Neural progenitor cell (in vitro differentiated cells): ENCODE measurements around the gene GLI2. TPM values are rescaled to one million over a fixed set of nuclear protein-coding genes. Genes with fewer than 3 reads are reported as not detected.

Experiments
- DNase-seq: peaks from one replicate; pipeline ENCODE4 v3.0.0-alpha.2; 2016; ENCODE audit warnings: low spot score
- H2AFZ ChIP-seq: fragments of 200-600 bp; sonication (generic); replicated peaks from 2 replicates; pipeline ENCODE4 v1.6.1; 2016; ENCODE audit warnings: antibody characterized with exemption
- H3F3A ChIP-seq: fragments of 200-600 bp; sonication (generic); 2 replicates; pipeline ENCODE4 v1.6.1; 2016; ENCODE audit warnings: antibody characterized with exemption, low read depth
- H3K27ac ChIP-seq: fragments of 200-600 bp; sonication (generic); 2 replicates; pipeline ENCODE4 v1.5.1; 2016; ENCODE audit warnings: mild to moderate bottlenecking
- H3K27me3 ChIP-seq: fragments of 200-600 bp; sonication (generic); 2 replicates; pipeline ENCODE4 v1.6.1; 2016; ENCODE audit warnings: mild to moderate bottlenecking, moderate library complexity
- H3K36me3 ChIP-seq: fragments of 200-600 bp; sonication (generic); 2 replicates; pipeline ENCODE4 v1.5.1; 2016
- H3K4me1 ChIP-seq: fragments of 200-600 bp; sonication (generic); 2 replicates; pipeline ENCODE4 v1.6.1; 2016; ENCODE audit warnings: mixed run types
- H3K4me2 ChIP-seq: fragments of 200-600 bp; sonication (generic); 2 replicates; pipeline ENCODE4 v1.6.1; 2016
- H3K4me3 ChIP-seq: fragments of 200-600 bp; sonication (generic); 2 replicates; pipeline ENCODE4 v1.5.1; 2016
- H3K79me2 ChIP-seq: fragments of 200-600 bp; sonication (generic); 2 replicates; pipeline ENCODE4 v1.6.1; 2016; ENCODE audit warnings: low read depth
- H3K9ac ChIP-seq: fragments of 200-600 bp; sonication (generic); 2 replicates; pipeline ENCODE4 v1.6.1; 2016
- H3K9me3 ChIP-seq: fragments of 200-600 bp; sonication (generic); 2 replicates; pipeline ENCODE4 v1.5.1; 2016; ENCODE audit warnings: low read depth
- H4K20me1 ChIP-seq: fragments of 200-600 bp; sonication (generic); 2 replicates; pipeline ENCODE4 v1.6.1; 2016; ENCODE audit warnings: low read depth
- H3K27ac Mint-ChIP-seq: 3 replicates; pipeline ENCODE4 v1.8.0; 2021; ENCODE audit warnings: mixed read lengths
- H3K27me3 Mint-ChIP-seq: 2 replicates; pipeline ENCODE4 v1.8.0; 2022; ENCODE audit warnings: low read depth, mild to moderate bottlenecking, inconsistent platforms, moderate library complexity, mixed read lengths; ENCODE audit not compliant: insufficient read depth
- H3K36me3 Mint-ChIP-seq: 3 replicates; pipeline ENCODE4 v1.8.0; 2021; ENCODE audit warnings: mixed read lengths
- H3K4me1 Mint-ChIP-seq: 3 replicates; pipeline ENCODE4 v1.8.0; 2021; ENCODE audit warnings: mixed read lengths
- H3K4me3 Mint-ChIP-seq: 3 replicates; pipeline ENCODE4 v1.8.0; 2021; ENCODE audit warnings: mild to moderate bottlenecking, moderate library complexity, mixed read lengths
- H3K9me3 Mint-ChIP-seq: 3 replicates; pipeline ENCODE4 v1.8.0; 2020; ENCODE audit warnings: mixed read lengths
- EZH2 ChIP-seq: fragments of 200-600 bp; sonication (generic); IDR thresholded peaks from 2 replicates; pipeline ENCODE4 v1.6.1; 2017; ENCODE audit warnings: antibody characterized with exemption, mild to moderate bottlenecking, moderate library complexity
- EZH2phosphoT487 ChIP-seq: fragments of 200-600 bp; sonication (generic); IDR thresholded peaks from 2 replicates; pipeline ENCODE4 v1.6.1; 2017; ENCODE audit warnings: antibody characterized with exemption
- total RNA-seq: library from RNA; depleted of rRNA; stranded (reverse); fragments of >200 nt; gene quantifications from 2 replicates; pipeline ENCODE4 v1.2.3, GENCODE V29; 2015; ENCODE audit warnings: low replicate concordance
- TF ChIP-seq, protein P1 (sequence below): fragments of 200-600 bp; sonication (generic); IDR thresholded peaks from 2 replicates; pipeline ENCODE4 v1.5.1; 2017; ENCODE audit warnings: antibody characterized with exemption, mild to moderate bottlenecking

Gene GLI2
- total RNA-seq, 1 donor from 2014 or later, result 9.4 TPM

DNA sequence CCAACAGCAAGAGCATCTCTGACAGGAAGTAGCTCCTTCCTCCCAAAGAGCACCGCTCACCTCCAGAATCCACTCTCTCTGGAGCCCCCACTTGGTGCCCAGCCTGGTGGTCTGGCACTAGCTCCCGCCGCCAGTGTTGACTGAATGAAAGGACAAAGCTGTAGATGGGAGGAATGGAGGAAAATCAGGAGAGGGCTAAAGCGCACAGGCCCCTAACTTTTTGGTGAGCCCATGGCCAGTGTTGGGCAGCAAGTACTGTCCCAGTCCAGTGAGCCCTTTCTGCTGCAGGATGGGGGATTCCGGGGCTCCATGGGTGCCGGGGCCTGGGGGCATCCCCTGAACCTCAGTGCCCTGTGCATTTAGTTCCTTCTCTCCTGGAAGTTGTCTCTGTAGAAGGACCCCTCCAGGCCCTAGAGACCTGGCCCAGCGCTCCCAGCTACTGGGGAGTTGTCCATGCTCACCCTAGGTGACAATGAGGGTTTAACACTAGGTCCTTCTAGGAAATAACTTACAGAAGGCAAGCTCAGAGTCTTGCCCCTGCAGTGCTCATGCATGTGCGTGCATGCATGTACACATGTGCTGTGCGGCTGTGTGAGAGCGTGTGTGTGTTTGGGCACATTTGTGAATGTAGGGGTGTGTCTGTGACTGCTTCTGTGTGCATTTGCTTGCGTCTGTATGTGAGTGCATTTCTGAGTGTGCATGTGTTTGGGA is 33.6 kb downstream of the GLI2 start:
- Histone ChIP-seq H3K4me3 (no peak overlapping the region), H3K9ac (no peak overlapping the region), H3K9me3 (no peaks in the 10 kb centered on the region), H3K79me2 (peaks cover 99% of the 10 kb centered on the region), H4K20me1 (peaks cover 100% of the 10 kb centered on the region), H3K36me3 (no peaks in the 10 kb centered on the region), H2AFZ (no peak overlapping the region), H3K27ac (no peak overlapping the region), H3K4me2 (no peak overlapping the region), H3K27me3 (no peaks in the 10 kb centered on the region), H3F3A (no peaks in the 10 kb centered on the region), H3K4me1 (peaks cover 43% of the 10 kb centered on the region)
- peak overlapping the region; percentile 46 for H3K27ac Mint-ChIP-seq
- H3K4me3 Mint-ChIP-seq, result no peak overlapping the region
- H3K9me3 Mint-ChIP-seq, result no peaks in the 10 kb centered on the region
- TF ChIP-seq EZH2phosphoT487 (no peak), EZH2 (no peak)
- TF ChIP-seq, protein P1, sequence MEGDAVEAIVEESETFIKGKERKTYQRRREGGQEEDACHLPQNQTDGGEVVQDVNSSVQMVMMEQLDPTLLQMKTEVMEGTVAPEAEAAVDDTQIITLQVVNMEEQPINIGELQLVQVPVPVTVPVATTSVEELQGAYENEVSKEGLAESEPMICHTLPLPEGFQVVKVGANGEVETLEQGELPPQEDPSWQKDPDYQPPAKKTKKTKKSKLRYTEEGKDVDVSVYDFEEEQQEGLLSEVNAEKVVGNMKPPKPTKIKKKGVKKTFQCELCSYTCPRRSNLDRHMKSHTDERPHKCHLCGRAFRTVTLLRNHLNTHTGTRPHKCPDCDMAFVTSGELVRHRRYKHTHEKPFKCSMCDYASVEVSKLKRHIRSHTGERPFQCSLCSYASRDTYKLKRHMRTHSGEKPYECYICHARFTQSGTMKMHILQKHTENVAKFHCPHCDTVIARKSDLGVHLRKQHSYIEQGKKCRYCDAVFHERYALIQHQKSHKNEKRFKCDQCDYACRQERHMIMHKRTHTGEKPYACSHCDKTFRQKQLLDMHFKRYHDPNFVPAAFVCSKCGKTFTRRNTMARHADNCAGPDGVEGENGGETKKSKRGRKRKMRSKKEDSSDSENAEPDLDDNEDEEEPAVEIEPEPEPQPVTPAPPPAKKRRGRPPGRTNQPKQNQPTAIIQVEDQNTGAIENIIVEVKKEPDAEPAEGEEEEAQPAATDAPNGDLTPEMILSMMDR, result no peak
- DNase-seq, result no peak
- peaks cover 2% of the 10 kb centered on the region for H3K27me3 Mint-ChIP-seq
- H3K36me3 Mint-ChIP-seq, result peaks cover 1% of the 10 kb centered on the region
- peaks cover 87% of the 10 kb centered on the region for H3K4me1 Mint-ChIP-seq

DNA sequence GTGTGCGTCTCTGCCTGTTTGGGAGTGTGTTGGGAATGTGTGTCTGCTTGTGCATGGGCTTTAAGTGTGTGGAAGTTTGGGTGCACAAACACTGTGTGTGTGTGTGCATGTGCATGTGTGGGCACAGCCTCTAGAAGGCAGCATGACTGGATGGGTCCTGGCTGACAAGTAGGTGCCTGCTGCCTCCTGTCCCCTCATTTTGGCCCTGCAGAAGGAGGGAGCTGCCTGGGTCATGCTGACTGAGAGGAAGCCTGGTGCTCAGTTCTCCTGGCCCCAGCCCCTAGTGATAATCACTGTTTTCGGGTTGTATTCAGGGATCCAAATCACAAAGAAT is 34.1 kb downstream of the GLI2 start:
- H3K27me3 ChIP-seq, result no peaks in the 10 kb centered on the region
- no peak overlapping the region for H3K4me3 Mint-ChIP-seq
- peak overlapping the region; percentile 46 for H3K27ac Mint-ChIP-seq
- no peaks in the 10 kb centered on the region for H3F3A ChIP-seq
- no peaks in the 10 kb centered on the region for H3K36me3 ChIP-seq
- H3K79me2 ChIP-seq, result peaks cover 99% of the 10 kb centered on the region
- H3K4me3 ChIP-seq, result no peak overlapping the region
- H4K20me1 ChIP-seq, result peaks cover 100% of the 10 kb centered on the region
- DNase-seq, result no peak
- no peaks in the 10 kb centered on the region for H3K9me3 ChIP-seq
- TF ChIP-seq EZH2phosphoT487 (no peak), EZH2 (no peak)
- TF ChIP-seq, protein P1, result no peak
- H3K36me3 Mint-ChIP-seq, result peaks cover 1% of the 10 kb centered on the region
- H3K27me3 Mint-ChIP-seq, result peaks cover 2% of the 10 kb centered on the region
- H3K9me3 Mint-ChIP-seq, result no peaks in the 10 kb centered on the region
- H3K27ac ChIP-seq, result no peak overlapping the region
- peaks cover 38% of the 10 kb centered on the region for H3K4me1 ChIP-seq
- no peak overlapping the region for H2AFZ ChIP-seq
- no peak overlapping the region for H3K4me2 ChIP-seq
- H3K9ac ChIP-seq, result no peak overlapping the region
- H3K4me1 Mint-ChIP-seq, result peaks cover 85% of the 10 kb centered on the region

DNA sequence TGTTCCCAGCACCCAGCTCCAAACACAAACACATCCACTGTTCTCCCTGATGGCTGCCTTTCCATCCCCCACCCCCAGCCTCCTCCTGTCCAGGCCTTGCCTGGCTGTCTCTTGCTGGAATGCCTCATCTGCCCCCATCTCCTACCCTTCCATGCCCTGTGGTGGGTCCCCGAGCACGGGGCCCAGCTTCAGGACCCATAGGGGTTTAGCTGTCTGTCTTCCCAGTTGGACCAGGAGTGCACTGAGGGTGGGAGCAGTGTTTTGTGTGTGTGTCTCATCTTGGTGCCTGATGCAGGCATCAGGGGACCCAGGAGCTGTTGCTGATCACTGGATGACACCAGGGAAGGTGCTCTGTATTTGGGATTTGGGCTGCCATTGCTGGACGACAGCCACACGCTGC is 34.5 kb downstream of the GLI2 start:
- Histone ChIP-seq H3K4me1 (peaks cover 34% of the 10 kb centered on the region), H3K4me3 (no peak overlapping the region), H3K27ac (no peak overlapping the region), H3F3A (no peaks in the 10 kb centered on the region), H3K27me3 (no peaks in the 10 kb centered on the region), H3K79me2 (peaks cover 99% of the 10 kb centered on the region), H3K4me2 (no peak overlapping the region), H3K9me3 (no peaks in the 10 kb centered on the region), H3K36me3 (no peaks in the 10 kb centered on the region), H2AFZ (no peak overlapping the region), H4K20me1 (peaks cover 100% of the 10 kb centered on the region), H3K9ac (no peak overlapping the region)
- Mint-ChIP-seq H3K27me3 (peaks cover 2% of the 10 kb centered on the region), H3K36me3 (peaks cover 1% of the 10 kb centered on the region), H3K4me3 (no peak overlapping the region), H3K4me1 (peaks cover 85% of the 10 kb centered on the region), H3K9me3 (no peaks in the 10 kb centered on the region), H3K27ac (no peak overlapping the region)
- no peak for DNase-seq
- TF ChIP-seq, protein P1, result no peak
- TF ChIP-seq EZH2phosphoT487 (no peak), EZH2 (no peak)
